HG02973 (cell line): ENCODE results near the gene RPS3.
"Not testable (repeated sequence)": the region's sequence is repeated elsewhere in the genome, so short reads cannot be mapped to it uniquely, and the experiment has no call there.

Experiments used
- ATAC-seq: cut with Tn5 transposase; IDR thresholded peaks from one replicate; pipeline ENCODE4 v1.9.1; 2021; ENCODE audit warnings: moderate library complexity; ENCODE audit not compliant: unreplicated experiment

The RPS3 gene

GRCh38 chr11:75399344-75400145 is at the start of gene RPS3:
Gene RPS3, plus strand, starts transcription at chr11:75399518. Its CDS starts 30 bp downstream, at chr11:75399548.
- ATAC-seq = peak; percentile 93

GRCh38 chr11:75349521-75350116 is 49.7 kb upstream of the RPS3 start:
- ATAC-seq = no peak

- no peak for ATAC-seq
These were observed 49.1 kb upstream of the RPS3 start for GRCh38 chr11:75350122-75350742.

GRCh38 chr11:75350743-75351540 is 48.4 kb upstream of the RPS3 start:
- ATAC-seq = no peak

- ATAC-seq = no peak
These were observed 47.9 kb upstream of the RPS3 start, which contains the start of gene ARRB1 for GRCh38 chr11:75351541-75351790. Gene ARRB1, minus strand, starts transcription at chr11:75351661. Its CDS starts 54 bp downstream, at chr11:75351607.

GRCh38 chr11:75351791-75352587 is 47.3 kb upstream of the RPS3 start:
- no peak for ATAC-seq

- ATAC-seq = no peak
These were observed 46.6 kb upstream of the RPS3 start for GRCh38 chr11:75352588-75353206.

- ATAC-seq = no peak
These were observed 44.3 kb upstream of the RPS3 start for GRCh38 chr11:75355051-75355450.

GRCh38 chr11:75356613-75357012 is 42.7 kb upstream of the RPS3 start:
- ATAC-seq = no peak

- not testable (repeated sequence) for ATAC-seq
These were observed 37.0 kb upstream of the RPS3 start for GRCh38 chr11:75362285-75362684.

- no peak for ATAC-seq
These were observed 33.6 kb upstream of the RPS3 start for GRCh38 chr11:75365711-75366181.

- not testable (repeated sequence) for ATAC-seq
These were observed 32.5 kb upstream of the RPS3 start for GRCh38 chr11:75366826-75367225.

GRCh38 chr11:75369560-75370255 is 29.6 kb upstream of the RPS3 start:
- no peak for ATAC-seq

GRCh38 chr11:75371949-75372876 is 27.1 kb upstream of the RPS3 start:
- ATAC-seq = no peak

- ATAC-seq = no peak
These were observed 26.1 kb upstream of the RPS3 start for GRCh38 chr11:75373201-75373600.

GRCh38 chr11:75374646-75375045 is 24.7 kb upstream of the RPS3 start:
- ATAC-seq = no peak

- ATAC-seq = no peak
These were observed 23.7 kb upstream of the RPS3 start for GRCh38 chr11:75375626-75376025.

- ATAC-seq = no peak
These were observed 23.1 kb upstream of the RPS3 start for GRCh38 chr11:75376175-75376574.
